Panc1 (cell line): ENCODE data around the gene RAB11FIP3. TPM values are rescaled to one million over a fixed set of nuclear protein-coding genes. Genes with fewer than 3 reads are reported as not detected.

Experiments used
- ATAC-seq: fragments of 200-7000 bp; cut with Tn5 transposase; 2 replicates; pipeline ENCODE4 v1.9.1; 2020; ENCODE audit warnings: mild to moderate bottlenecking, moderate library complexity
- BruUV-seq: library from RNA; stranded (reverse); fragments of 400-500 nt; replicated peaks from 2 replicates; lab custom pipeline; 2021; lab: Mats Ljungman, UMichigan
- CTCF ChIA-PET: fragments of 300-600 bp; sonication (Branson Sonifier 250); formaldehyde crosslinking; loops from one replicate; lab custom pipeline; 2022; ENCODE audit warnings: antibody characterized with exemption; lab: Charles Lee
- POLR2A ChIA-PET: fragments of 300-600 bp; sonication (Branson Sonifier 250); formaldehyde crosslinking; loops from one replicate; lab custom pipeline; 2022; ENCODE audit warnings: antibody characterized with exemption; lab: Charles Lee
- DNase-seq: peaks from one replicate; pipeline ENCODE4 v3.0.0-alpha.2; 2010; ENCODE audit warnings: low read depth, low spot score
- H3K27ac ChIP-seq: 2 replicates; pipeline ENCODE4 v1.5.1; 2011; ENCODE audit warnings: mild to moderate bottlenecking, low read length, inconsistent platforms
- H3K27me3 ChIP-seq: fragments of 200-500 bp; sonication (Bioruptor generic); 2 replicates; pipeline ENCODE4 v1.6.0; 2014; ENCODE audit warnings: low read length, inconsistent platforms; ENCODE audit not compliant: control insufficient read depth, insufficient read depth
- H3K36me3 ChIP-seq: fragments of 200-500 bp; sonication (Bioruptor generic); 2 replicates; pipeline ENCODE4 v1.5.1; 2014; ENCODE audit warnings: inconsistent platforms, mild to moderate bottlenecking, low read length, moderate library complexity; ENCODE audit not compliant: control insufficient read depth, insufficient read depth
- H3K4me1 ChIP-seq: 2 replicates; pipeline ENCODE4 v1.5.1; 2011; ENCODE audit warnings: inconsistent platforms, mild to moderate bottlenecking, low read length, moderate library complexity; ENCODE audit not compliant: control insufficient read depth, insufficient read depth
- H3K4me3 ChIP-seq, 2 experiments: 2 replicates each; pipeline ENCODE4 v1.5.1; 2011 to 2012; ENCODE audit warnings: low read depth in 2 of 2, low read length in 2 of 2, mild to moderate bottlenecking in 2 of 2, inconsistent platforms in 1 of 2, moderate library complexity in 1 of 2
- H3K9me3 ChIP-seq: fragments of 200-500 bp; sonication (Bioruptor generic); 2 replicates; pipeline ENCODE4 v1.5.1; 2014; ENCODE audit warnings: low read depth, mild to moderate bottlenecking, inconsistent platforms, low read length, moderate library complexity; ENCODE audit not compliant: control insufficient read depth, insufficient read depth
- POLR2AphosphoS5 ChIP-seq: IDR thresholded peaks from 2 replicates; pipeline ENCODE4 v1.6.1; 2012; ENCODE audit warnings: mild to moderate bottlenecking, low read depth, low read length, moderate library complexity
- SIN3A ChIP-seq: IDR thresholded peaks from 2 replicates; pipeline ENCODE4 v1.6.1; 2012; ENCODE audit warnings: low read depth, mild to moderate bottlenecking, low read length, moderate library complexity, borderline replicate concordance; ENCODE audit not compliant: insufficient read depth
- TCF7L2 ChIP-seq: IDR thresholded peaks from 2 replicates; pipeline ENCODE4 v1.6.1; 2011; ENCODE audit warnings: mild to moderate bottlenecking, low read depth, low read length, inconsistent platforms
- in situ Hi-C: cut with HindIII; loops from 2 replicates; pipeline ENCODE4 v1.10.0; 2016; ENCODE audit warnings: low sequenced_read_pairs, low pct_unique_long_range_greater_than_20kb
- intact Hi-C: fragments of 100-400 bp; cut with micrococcal nuclease; formaldehyde crosslinking; loops from one replicate; pipeline ENCODE4 v1.10.0; 2022; ENCODE audit not compliant: unreplicated experiment
- total RNA-seq: library from RNA; stranded (reverse); gene quantifications from one replicate; pipeline ENCODE4 v1.2.1, GENCODE V29; 2021; ENCODE audit not compliant: unreplicated experiment
- TF ChIP-seq, protein P1 (sequence below), 2 experiments: IDR thresholded peaks; 2 replicates each; pipeline ENCODE4 v1.6.1; 2011 to 2012; ENCODE audit warnings: low read depth in 2 of 2, control low read depth in 1 of 2, low read length in 1 of 2, mild to moderate bottlenecking in 1 of 2, moderate library complexity in 1 of 2; ENCODE audit not compliant: insufficient read depth in 1 of 2
- TF ChIP-seq, protein P2 (sequence below): fragments of 450-650 bp; IDR thresholded peaks from 2 replicates; pipeline ENCODE4 v1.5.1; 2017; ENCODE audit warnings: mild to moderate bottlenecking

RAB11FIP3 gene
- total RNA-seq, 1 experiment from 2014 or later, result 57.3 TPM

DNA sequence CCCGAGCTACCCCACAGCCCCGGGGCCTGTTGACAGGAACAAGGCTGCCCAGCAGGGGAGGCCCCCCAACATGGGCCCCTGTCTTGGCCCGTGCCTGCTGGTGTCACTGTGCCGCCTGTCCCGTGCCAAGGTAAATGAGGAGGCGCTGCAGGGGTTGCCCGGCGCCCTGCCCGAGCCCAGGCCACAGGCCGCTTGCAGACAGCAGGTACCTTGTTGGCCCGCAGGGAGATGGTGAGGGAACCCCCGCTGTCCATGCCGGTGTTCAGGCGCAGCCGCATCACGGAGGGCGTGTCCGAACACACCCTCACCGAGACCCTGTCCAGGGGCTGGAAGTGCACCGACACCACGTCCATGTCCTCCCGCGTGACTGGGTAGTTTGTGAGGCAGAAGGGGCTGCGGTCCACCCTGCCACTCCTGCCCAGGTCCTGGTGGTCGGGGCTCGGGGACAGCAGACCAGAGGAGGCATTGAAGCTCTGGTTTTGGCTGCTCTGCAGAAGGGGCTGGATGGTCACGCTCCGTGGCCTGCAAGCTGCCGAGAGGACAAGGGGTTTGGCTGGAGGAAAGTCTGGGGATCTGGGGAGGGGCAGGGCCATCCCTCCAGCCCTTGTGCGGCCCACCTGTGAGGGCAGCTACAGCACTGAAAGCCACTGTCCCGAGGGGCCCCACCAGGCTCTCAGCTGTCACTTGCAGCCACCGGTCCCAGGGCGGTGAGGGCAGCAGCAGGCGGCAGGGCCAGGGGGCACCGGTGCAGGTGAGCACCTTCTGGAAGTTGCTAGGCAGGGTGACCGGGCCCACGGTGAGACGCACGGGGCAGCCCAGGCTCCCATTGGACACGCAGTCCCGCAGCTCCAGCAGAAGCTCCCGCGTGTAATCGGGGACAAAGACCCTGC, 49.3 kb upstream of the RAB11FIP3 start:
- BruUV-seq, result no TSS peak
- intact Hi-C loops, result no loop called here
- H3K4me3 ChIP-seq, result no peak overlapping the region
- no peak for DNase-seq
- H3K36me3 ChIP-seq, result no peaks in the 10 kb centered on the region
- CTCF ChIA-PET, result no interaction called here
- in situ Hi-C loops, result no loop called here
- TF ChIP-seq, protein P1, sequence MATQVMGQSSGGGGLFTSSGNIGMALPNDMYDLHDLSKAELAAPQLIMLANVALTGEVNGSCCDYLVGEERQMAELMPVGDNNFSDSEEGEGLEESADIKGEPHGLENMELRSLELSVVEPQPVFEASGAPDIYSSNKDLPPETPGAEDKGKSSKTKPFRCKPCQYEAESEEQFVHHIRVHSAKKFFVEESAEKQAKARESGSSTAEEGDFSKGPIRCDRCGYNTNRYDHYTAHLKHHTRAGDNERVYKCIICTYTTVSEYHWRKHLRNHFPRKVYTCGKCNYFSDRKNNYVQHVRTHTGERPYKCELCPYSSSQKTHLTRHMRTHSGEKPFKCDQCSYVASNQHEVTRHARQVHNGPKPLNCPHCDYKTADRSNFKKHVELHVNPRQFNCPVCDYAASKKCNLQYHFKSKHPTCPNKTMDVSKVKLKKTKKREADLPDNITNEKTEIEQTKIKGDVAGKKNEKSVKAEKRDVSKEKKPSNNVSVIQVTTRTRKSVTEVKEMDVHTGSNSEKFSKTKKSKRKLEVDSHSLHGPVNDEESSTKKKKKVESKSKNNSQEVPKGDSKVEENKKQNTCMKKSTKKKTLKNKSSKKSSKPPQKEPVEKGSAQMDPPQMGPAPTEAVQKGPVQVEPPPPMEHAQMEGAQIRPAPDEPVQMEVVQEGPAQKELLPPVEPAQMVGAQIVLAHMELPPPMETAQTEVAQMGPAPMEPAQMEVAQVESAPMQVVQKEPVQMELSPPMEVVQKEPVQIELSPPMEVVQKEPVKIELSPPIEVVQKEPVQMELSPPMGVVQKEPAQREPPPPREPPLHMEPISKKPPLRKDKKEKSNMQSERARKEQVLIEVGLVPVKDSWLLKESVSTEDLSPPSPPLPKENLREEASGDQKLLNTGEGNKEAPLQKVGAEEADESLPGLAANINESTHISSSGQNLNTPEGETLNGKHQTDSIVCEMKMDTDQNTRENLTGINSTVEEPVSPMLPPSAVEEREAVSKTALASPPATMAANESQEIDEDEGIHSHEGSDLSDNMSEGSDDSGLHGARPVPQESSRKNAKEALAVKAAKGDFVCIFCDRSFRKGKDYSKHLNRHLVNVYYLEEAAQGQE (IDR thresholded peaks at IDR 0.05; ENCODE audit: insufficient read depth in 1 of 2, low read depth in 2 of 2, low read length in 1 of 2), result no peak
- TF ChIP-seq POLR2AphosphoS5, result no peak
- TF ChIP-seq, protein P2, sequence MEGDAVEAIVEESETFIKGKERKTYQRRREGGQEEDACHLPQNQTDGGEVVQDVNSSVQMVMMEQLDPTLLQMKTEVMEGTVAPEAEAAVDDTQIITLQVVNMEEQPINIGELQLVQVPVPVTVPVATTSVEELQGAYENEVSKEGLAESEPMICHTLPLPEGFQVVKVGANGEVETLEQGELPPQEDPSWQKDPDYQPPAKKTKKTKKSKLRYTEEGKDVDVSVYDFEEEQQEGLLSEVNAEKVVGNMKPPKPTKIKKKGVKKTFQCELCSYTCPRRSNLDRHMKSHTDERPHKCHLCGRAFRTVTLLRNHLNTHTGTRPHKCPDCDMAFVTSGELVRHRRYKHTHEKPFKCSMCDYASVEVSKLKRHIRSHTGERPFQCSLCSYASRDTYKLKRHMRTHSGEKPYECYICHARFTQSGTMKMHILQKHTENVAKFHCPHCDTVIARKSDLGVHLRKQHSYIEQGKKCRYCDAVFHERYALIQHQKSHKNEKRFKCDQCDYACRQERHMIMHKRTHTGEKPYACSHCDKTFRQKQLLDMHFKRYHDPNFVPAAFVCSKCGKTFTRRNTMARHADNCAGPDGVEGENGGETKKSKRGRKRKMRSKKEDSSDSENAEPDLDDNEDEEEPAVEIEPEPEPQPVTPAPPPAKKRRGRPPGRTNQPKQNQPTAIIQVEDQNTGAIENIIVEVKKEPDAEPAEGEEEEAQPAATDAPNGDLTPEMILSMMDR, result no peak
- no peak for TF ChIP-seq SIN3A
- TF ChIP-seq TCF7L2, result no peak
- no peak overlapping the region for H3K27ac ChIP-seq
- no peaks in the 10 kb centered on the region for H3K27me3 ChIP-seq
- POLR2A ChIA-PET, result no interaction called here
- no peak for ATAC-seq
- H3K4me1 ChIP-seq, result peaks cover 20% of the 10 kb centered on the region
- no peaks in the 10 kb centered on the region for H3K9me3 ChIP-seq

DNA sequence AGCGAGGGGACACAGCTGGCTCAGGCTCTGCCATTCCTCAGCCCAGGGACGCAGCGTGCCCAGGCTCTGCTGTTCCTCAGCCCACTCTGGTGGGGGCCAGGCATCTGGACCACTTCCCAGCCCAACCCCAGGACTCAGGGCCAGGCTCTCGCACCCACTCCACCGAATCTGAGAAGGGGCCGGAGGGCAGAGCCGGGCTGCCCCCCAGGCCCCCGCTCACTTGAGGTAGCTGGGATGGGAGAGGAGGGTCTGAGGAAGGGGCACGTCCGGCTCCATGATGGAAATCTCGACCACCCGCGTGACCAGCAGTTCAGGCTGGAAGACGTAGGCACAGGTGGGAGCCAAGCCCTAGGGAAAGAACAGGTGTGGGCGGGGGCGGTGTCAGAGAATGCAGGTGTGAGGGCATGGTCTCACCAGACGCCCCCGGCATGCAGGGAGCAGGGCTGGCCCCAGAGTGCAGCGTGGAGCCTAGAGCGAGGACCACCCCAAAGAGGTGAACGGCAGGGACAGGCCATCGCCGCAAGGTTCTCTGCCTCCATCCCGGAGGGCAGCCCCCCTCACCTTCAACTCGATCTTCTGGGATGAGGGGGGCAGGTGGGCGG, 48.5 kb upstream of the RAB11FIP3 start:
- TF ChIP-seq, protein P1 (IDR thresholded peaks at IDR 0.05; ENCODE audit: insufficient read depth in 1 of 2, low read depth in 2 of 2, low read length in 1 of 2), result no peak
- no peak for TF ChIP-seq TCF7L2
- TF ChIP-seq, protein P2, result no peak
- TF ChIP-seq POLR2AphosphoS5, result no peak
- no peak for TF ChIP-seq SIN3A
- DNase-seq (no peak), ATAC-seq (no peak)
- Histone ChIP-seq H3K9me3 (no peaks in the 10 kb centered on the region), H3K27me3 (no peaks in the 10 kb centered on the region), H3K36me3 (no peaks in the 10 kb centered on the region), H3K4me3 (no peak overlapping the region), H3K4me1 (peaks cover 15% of the 10 kb centered on the region), H3K27ac (no peak overlapping the region)
- in situ Hi-C loops (no loop called here), intact Hi-C loops (no loop called here)
- BruUV-seq, result no TSS peak
- ChIA-PET CTCF (no interaction called here), POLR2A (no interaction called here)
